Right hindlimb (tissue), 1 donor: ENCODE measurements around the gene INPP4B.
"Not testable (repeated sequence)": the region's sequence is repeated elsewhere in the genome, so short reads cannot be mapped to it uniquely, and the experiment has no call there.

Source experiments
- DNase-seq: peaks from one replicate; pipeline ENCODE4 v3.0.0-alpha.2; 2018

The INPP4B gene

GRCh38 chr4:142660728-142661127, 185.4 kb downstream of the INPP4B start:
- DNase-seq: no peak

GRCh38 chr4:142656178-142656577, 189.9 kb downstream of the INPP4B start:
- DNase-seq: no peak

DNA sequence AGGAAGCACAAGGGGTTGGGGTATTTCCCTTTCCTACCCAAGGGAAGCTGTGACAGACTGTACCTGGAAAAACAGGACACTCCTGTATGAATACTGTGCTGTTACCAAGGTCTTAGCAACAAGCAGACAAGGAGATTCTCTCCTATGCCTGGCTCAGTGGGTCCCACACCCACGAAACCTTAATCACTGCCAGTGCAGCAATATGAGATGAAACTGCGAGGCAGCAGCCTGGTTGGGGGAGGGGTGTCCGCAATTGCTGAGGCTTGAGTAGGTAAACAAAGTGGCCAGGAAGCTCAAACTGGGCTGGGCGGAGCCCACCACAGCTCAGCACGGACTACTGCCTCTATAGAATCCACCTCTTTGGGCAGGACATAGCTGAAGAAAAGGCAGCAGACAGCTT, 197.7 kb downstream of the INPP4B start:
- no peak for DNase-seq

- DNase-seq: no peak
These were observed 200.5 kb downstream of the INPP4B start for GRCh38 chr4:142645475-142646108.

DNA sequence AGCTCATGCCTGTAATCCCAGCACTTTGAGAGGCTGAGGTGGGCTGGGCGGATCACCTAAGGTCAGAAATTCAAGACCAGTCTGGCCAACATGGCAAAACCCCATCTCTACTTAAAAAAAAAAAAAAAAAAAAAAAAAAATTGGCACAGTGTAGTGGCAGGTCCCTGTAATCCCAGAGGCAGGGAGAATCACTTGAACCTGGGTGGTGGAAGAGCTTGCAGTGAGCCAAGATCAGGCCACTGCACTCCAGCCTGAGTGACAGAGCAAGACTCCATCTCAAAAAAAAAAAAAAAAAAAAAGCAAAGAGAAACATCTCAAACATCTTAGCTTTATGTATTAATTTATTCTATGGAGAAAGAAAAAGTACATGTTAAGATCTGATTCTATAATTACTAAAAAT, 201.5 kb downstream of the INPP4B start:
- DNase-seq: not testable (repeated sequence)

DNA sequence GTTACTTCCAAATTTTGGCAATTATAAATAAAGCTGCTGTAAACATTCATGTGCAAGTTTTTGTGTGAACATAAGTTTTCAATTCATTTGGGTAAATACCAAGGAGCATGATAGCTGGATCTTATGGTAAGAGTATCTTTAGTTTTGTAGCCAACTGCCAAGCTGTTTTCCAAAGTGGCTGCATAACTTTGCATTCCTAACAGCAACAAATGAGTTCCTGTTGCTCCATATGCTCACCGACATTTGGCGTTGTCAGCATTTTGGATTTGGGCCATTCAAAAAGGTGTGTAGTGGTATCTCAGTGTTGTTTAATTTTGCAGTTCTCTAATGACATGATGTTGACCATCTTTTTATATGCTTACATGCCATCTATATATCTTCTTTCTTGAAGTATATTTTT, 208.5 kb downstream of the INPP4B start:
- no peak for DNase-seq

GRCh38 chr4:142631836-142632235, 214.3 kb downstream of the INPP4B start:
- no peak for DNase-seq

- DNase-seq: no peak
These were observed 230.8 kb downstream of the INPP4B start for GRCh38 chr4:142615324-142615665.

GRCh38 chr4:142614621-142615323, 231.3 kb downstream of the INPP4B start:
- no peak for DNase-seq

GRCh38 chr4:142607976-142608375, 238.1 kb downstream of the INPP4B start:
- no peak for DNase-seq

DNA sequence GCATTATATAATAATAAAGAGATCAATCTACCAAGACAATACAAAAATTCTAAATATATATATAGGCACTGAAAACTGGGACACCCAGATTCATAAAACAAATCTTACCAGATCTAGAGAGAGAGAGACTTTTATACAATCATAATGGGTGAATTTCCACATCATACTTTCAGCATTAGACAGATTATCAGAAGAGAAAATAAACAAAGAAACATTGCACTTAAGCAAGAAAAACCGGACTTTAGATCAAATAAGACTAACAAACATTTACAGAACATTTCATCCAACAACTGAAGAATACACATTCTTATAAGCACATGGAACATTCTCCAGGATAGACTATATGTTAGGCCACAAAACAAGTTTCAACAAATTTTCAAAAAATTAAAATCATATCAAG, 245.1 kb downstream of the INPP4B start:
- no peak for DNase-seq

DNA sequence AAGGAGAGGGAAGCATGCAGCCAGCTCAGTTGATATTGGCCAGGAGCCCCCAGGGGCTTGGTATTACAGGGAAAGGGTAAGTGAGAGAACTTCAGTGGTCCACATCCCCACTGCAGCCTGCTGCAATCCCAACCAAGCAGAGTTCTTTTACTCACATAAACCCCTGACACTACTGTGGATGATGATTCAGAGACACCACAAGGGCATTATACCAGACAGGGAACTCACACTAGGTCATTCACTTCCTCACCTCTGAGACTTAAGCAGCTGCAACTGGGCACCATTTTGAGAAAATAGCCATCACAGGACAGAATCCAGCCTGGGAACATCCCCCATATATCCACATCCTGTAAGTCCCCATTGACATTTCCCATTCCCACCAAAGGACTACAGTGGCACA, 248.0 kb downstream of the INPP4B start:
- DNase-seq: no peak

DNA sequence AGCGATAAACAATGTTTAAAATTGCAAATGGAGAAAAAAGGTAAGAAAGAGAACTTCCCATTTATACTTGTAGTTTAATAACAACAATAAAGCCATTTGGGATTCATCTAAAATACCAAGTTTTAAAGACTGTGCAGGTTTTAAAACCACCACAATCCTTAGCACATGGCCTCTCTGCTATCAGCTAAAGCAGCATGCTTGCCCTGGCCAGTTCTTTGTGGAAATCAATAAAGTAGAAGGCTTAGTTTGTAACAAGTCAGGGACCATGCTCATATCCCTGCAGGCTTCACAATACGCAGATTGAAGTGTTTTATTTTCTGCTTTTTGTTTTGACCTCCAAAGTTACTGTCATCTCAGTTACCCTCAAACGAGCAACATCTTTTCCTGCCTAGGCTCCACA, 249.5 kb downstream of the INPP4B start:
- DNase-seq: no peak

DNA sequence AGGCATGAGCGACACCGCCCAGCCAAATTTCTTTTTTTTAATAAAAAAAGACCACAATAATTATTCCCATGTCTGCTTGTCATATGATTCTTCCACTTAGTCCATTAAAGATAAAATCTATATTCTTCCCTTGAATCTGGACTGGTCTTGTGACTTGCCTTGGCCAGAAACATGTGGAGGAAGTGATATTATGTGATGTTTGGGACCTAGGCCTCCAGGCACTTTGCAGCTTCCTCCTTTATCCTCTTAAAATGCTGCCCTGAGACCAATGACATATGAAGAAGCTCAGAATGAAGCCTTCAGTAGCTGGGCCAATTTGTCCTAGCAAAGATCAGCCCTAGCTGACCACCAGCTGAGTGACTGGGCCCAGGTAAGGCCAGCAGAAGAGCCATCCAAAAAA, 250.0 kb downstream of the INPP4B start:
- DNase-seq: no peak

DNA sequence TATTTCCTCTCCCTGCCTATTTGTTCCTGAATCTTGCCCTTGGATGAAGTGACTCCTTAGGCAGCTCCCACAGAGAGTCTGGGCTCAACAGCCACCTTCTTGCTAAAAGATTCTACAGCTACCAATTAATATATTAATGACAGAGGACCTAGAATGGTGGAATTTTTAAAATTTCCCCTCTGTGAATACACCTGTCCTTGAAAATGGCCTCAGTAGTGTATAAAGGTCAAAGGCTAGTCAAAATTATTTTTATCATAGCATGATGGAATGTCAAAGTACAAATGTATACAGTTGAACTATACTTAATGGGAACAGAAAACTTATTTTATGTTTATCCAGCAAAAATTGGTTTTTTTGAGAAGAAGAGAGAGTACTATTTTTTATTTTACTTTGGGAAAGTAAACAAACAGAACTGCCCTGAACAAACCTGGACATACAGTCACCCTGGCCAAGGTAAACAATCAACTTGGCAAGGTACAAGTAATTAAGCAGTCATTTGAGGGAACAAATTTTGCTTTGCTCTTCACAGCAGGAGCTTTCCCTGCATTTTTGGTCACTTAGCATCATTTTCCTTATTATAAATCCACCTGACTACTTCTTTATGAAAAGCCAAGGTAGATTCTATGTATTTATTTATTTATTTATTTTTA, 250.8 kb downstream of the INPP4B start:
- no peak for DNase-seq

DNA sequence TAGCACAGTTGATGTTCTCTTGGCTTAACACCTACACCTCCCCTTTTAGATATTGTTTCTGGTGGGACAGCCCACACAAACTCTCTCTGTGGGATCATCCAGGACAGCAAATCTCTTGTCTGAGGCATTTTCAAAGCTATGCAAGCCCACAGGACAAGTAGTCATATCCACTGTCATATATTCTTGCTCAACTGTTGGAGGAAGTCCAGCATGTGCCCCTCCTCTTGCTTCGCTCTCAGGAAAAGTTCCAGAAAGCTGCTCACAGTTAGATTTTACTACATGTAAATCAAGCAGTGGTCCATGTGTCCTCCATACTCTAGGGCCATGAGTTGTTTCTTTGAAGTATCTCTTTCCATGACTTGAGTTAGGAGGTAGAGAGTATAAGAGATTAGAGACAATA, 260.7 kb downstream of the INPP4B start:
- DNase-seq: no peak

DNA sequence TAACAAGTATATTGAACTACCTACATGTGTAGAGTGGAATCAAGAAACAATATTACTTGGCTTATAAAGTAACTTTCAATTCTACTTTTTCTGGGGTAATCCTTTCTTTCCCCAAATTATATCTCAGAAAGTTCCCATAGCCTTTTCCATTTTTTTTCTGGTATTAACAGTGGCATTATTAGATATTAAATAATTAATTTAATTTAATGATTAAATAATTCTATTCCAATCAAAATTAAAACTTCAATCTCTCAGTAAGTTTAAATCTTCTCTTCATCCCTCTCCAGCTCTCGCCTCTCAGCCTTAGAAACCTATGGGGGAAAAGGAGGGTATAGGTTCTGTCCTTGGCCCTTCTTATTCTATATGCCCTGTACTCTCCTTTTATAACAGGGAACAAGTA, 262.4 kb downstream of the INPP4B start:
- no peak for DNase-seq

GRCh38 chr4:142582340-142582739, 263.8 kb downstream of the INPP4B start:
- no peak for DNase-seq

GRCh38 chr4:142581881-142582280, 264.2 kb downstream of the INPP4B start:
- DNase-seq: peak; percentile 29

DNA sequence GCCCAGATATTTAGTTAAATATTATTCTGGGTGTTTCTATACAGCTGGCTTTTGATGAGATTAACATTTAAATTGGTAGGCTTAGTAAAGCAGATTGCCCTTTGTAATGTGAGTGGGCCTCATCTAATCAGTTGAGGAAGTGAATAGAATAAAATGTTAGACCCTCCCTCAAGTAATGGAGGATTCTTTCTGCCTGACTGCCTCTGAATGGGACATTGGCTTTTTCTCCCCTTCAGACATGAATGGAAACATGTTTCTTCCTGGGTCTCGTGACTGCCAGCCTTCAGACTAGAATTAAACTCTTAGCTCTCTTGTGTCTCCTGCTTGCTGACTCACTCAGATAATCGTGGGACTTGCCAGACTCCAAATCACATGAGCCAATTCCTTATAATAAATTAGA, 266.7 kb downstream of the INPP4B start:
- no peak for DNase-seq

DNA sequence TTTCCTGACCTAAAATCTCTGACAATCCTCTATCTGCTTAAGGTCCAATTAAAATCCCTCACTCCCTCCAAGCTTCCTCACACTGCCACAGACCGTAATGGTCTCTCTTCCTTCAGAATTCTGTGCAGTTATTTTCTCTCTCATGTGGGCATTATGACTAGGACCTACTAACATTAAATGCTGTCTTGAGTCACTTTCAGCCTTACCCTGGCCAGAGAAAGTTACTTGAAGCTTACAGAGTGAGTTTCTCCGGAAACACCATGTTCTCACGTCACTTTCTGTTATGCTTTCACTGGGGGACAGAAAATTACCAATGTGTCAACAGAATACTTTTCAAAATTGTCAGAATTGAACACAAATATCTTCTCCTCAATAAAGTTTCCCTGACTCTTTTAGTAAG, 271.8 kb downstream of the INPP4B start:
- DNase-seq: no peak

DNA sequence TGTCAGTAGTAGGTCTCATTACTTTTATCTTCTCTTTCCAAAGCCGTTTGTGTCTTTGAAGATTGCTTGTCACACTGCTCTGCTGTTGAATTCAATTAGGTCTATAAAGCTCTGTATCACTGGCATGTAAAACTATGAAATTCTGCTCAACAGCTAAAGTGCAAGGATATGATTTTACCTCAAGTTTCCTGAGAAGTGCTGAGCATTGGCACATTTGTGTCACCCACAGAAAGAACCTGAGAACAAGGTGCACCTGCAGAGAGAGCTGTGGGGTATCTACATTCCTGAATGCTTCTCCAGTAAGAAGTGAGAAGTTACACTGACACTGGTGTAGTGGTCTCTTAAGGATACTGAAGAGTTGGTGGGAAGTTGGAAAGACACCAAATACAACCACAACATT, 274.0 kb downstream of the INPP4B start:
- DNase-seq: no peak

GRCh38 chr4:142567620-142568451, 278.3 kb downstream of the INPP4B start:
- no peak for DNase-seq

DNA sequence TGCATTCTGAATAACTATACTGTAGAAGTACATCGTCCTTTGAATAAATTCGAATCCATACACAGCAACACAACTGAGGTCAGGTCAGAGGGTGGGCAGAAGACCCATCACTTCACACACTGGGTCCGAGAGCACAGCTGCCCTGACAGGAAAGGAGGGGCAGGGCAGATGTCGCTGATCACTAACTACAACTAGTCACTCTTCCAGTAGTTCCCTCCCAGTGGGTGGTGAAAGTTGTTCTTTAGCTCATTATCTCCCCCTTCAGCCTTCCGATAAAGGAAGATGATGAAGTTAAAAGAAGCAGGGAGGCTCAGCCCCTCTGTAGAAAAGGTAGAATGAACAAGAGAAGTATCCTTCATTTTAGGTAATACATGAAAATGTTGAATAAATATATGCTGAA, 278.9 kb downstream of the INPP4B start:
- DNase-seq: no peak
